Measurements from ENCODE around the gene CDH26. TPM values are rescaled to one million over a fixed set of nuclear protein-coding genes. Genes with fewer than 3 reads are reported as not detected.

The CDH26 gene
- total RNA-seq, 2 experiments from 2014 or later, result 1.0 to 1.7 TPM

- Mint-ChIP-seq H3K27ac (no peak overlapping the region), H3K9me3 (no peaks in the 10 kb centered on the region), H3K36me3 (ENCODE audit: low read depth) (no peaks in the 10 kb centered on the region), H3K4me3 (no peak overlapping the region), H3K27me3 (peaks cover 6% of the 10 kb centered on the region), H3K4me1 (ENCODE audit: low read depth) (no peaks in the 10 kb centered on the region)
- intact Hi-C loops (cut with micrococcal nuclease), result no loop called here
- DNase-seq, result no peak
- no peak for TF ChIP-seq CTCF (IDR thresholded peaks at IDR 0.05)
- POLR2A ChIA-PET, result no interaction called here
- ATAC-seq, result no peak
- CTCF ChIA-PET, result interaction anchor here (0.7 to 2.7 kb wide), 2 partner anchors 13 to 41 kb away, joined by 3 to 9 read pairs; partner anchors contain the start of gene SYCP2
Measured at GRCh38 chr20:59920944-59921343, 37.3 kb upstream of the CDH26 start.

DNA sequence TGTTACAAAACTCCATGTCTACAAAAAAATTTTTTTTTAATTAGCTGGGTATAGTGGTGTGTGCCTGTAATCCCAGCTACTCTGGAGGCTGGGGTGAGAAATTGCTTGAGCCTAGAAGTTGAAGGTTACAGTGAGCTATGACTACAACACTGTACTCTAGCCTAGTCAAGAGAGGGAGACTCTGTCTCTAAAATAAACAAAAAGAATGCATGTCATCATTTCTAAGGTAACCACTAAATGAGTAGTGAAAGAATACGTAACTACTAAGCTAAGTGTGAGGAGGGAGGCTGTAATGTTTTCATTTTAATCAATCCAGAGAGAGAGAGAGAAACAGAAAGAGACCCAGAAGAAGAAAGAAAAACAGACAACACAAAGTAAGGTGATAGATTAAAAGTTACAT is 34.7 kb upstream of the CDH26 start:
- Mint-ChIP-seq H3K9me3 (no peaks in the 10 kb centered on the region), H3K4me3 (no peak overlapping the region), H3K27me3 (peaks cover 6% of the 10 kb centered on the region), H3K4me1 (ENCODE audit: low read depth) (no peaks in the 10 kb centered on the region), H3K27ac (no peak overlapping the region), H3K36me3 (ENCODE audit: low read depth) (no peaks in the 10 kb centered on the region)
- ATAC-seq (no peak), DNase-seq (no peak)
- POLR2A ChIA-PET, result interaction anchor here (1.5 kb wide), 1 partner anchor 21 kb away, joined by 5 read pairs; no protein-coding TSS in a partner anchor
- intact Hi-C loops (cut with micrococcal nuclease), result no loop called here
- TF ChIP-seq CTCF (IDR thresholded peaks at IDR 0.05), result no peak
- CTCF ChIA-PET, result interaction anchor here (3.1 kb wide), 1 partner anchor 11 kb away, joined by 19 read pairs; the partner anchor contains the start of gene SYCP2

GRCh38 chr20:59925359-59925758 is 32.9 kb upstream of the CDH26 start:
- TF ChIP-seq CTCF (IDR thresholded peaks at IDR 0.05), result no peak
- Mint-ChIP-seq H3K36me3 (ENCODE audit: low read depth) (no peaks in the 10 kb centered on the region), H3K27me3 (peaks cover 6% of the 10 kb centered on the region), H3K9me3 (no peaks in the 10 kb centered on the region), H3K4me3 (no peak overlapping the region), H3K27ac (no peak overlapping the region), H3K4me1 (ENCODE audit: low read depth) (no peaks in the 10 kb centered on the region)
- no peak for ATAC-seq
- CTCF ChIA-PET, result interaction anchor here (0.7 kb wide), 1 partner anchor 9 kb away, joined by 3 read pairs; the partner anchor contains the start of gene SYCP2
- intact Hi-C loops (cut with micrococcal nuclease), result no loop called here
- DNase-seq, result no peak
- POLR2A ChIA-PET, result no interaction called here

GRCh38 chr20:59925899-59926298 is 32.3 kb upstream of the CDH26 start:
- H3K4me3 Mint-ChIP-seq, result no peak overlapping the region

More at GRCh38 chr20:59925899-59926298, 32.3 kb upstream of the CDH26 start:
- no peak for ATAC-seq
- ChIA-PET POLR2A (no interaction called here), CTCF (interaction anchor here (0.7 kb wide), 1 partner anchor 8 kb away, joined by 3 read pairs; the partner anchor contains the start of gene SYCP2)
- Mint-ChIP-seq H3K27ac (no peak overlapping the region), H3K4me1 (ENCODE audit: low read depth) (no peaks in the 10 kb centered on the region), H3K9me3 (no peaks in the 10 kb centered on the region), H3K36me3 (ENCODE audit: low read depth) (no peaks in the 10 kb centered on the region), H3K27me3 (peaks cover 6% of the 10 kb centered on the region)
- no peak for DNase-seq
- intact Hi-C loops (cut with micrococcal nuclease), result no loop called here
- no peak for TF ChIP-seq CTCF (IDR thresholded peaks at IDR 0.05)

All from activated CD8-positive, alpha-beta T cell treated with anti-CD3 and anti-CD28 coated beads for 36 hours (primary cell).